Panc1 (cell line): ENCODE results near the gene TMEM45A. TPM values are rescaled to one million over a fixed set of nuclear protein-coding genes. Genes with fewer than 3 reads are reported as not detected.

Experiments used
- ATAC-seq: fragments of 200-7000 bp; cut with Tn5 transposase; 2 replicates; pipeline ENCODE4 v1.9.1; 2020; ENCODE audit warnings: mild to moderate bottlenecking, moderate library complexity
- BruUV-seq: library from RNA; stranded (reverse); fragments of 400-500 nt; replicated peaks from 2 replicates; lab custom pipeline; 2021; lab: Mats Ljungman, UMichigan
- CTCF ChIA-PET: fragments of 300-600 bp; sonication (Branson Sonifier 250); formaldehyde crosslinking; loops from one replicate; lab custom pipeline; 2022; ENCODE audit warnings: antibody characterized with exemption; lab: Charles Lee
- POLR2A ChIA-PET: fragments of 300-600 bp; sonication (Branson Sonifier 250); formaldehyde crosslinking; loops from one replicate; lab custom pipeline; 2022; ENCODE audit warnings: antibody characterized with exemption; lab: Charles Lee
- DNase-seq: peaks from one replicate; pipeline ENCODE4 v3.0.0-alpha.2; 2010; ENCODE audit warnings: low read depth, low spot score
- H3K27ac ChIP-seq: 2 replicates; pipeline ENCODE4 v1.5.1; 2011; ENCODE audit warnings: mild to moderate bottlenecking, low read length, inconsistent platforms
- H3K27me3 ChIP-seq: fragments of 200-500 bp; sonication (Bioruptor generic); 2 replicates; pipeline ENCODE4 v1.6.0; 2014; ENCODE audit warnings: low read length, inconsistent platforms; ENCODE audit not compliant: control insufficient read depth, insufficient read depth
- H3K36me3 ChIP-seq: fragments of 200-500 bp; sonication (Bioruptor generic); 2 replicates; pipeline ENCODE4 v1.5.1; 2014; ENCODE audit warnings: inconsistent platforms, mild to moderate bottlenecking, low read length, moderate library complexity; ENCODE audit not compliant: control insufficient read depth, insufficient read depth
- H3K4me1 ChIP-seq: 2 replicates; pipeline ENCODE4 v1.5.1; 2011; ENCODE audit warnings: inconsistent platforms, mild to moderate bottlenecking, low read length, moderate library complexity; ENCODE audit not compliant: control insufficient read depth, insufficient read depth
- H3K4me3 ChIP-seq, 2 experiments: 2 replicates each; pipeline ENCODE4 v1.5.1; 2011 to 2012; ENCODE audit warnings: low read depth in 2 of 2, low read length in 2 of 2, mild to moderate bottlenecking in 2 of 2, inconsistent platforms in 1 of 2, moderate library complexity in 1 of 2
- H3K9me3 ChIP-seq: fragments of 200-500 bp; sonication (Bioruptor generic); 2 replicates; pipeline ENCODE4 v1.5.1; 2014; ENCODE audit warnings: low read depth, mild to moderate bottlenecking, inconsistent platforms, low read length, moderate library complexity; ENCODE audit not compliant: control insufficient read depth, insufficient read depth
- CTCF ChIP-seq: fragments of 450-650 bp; IDR thresholded peaks from 2 replicates; pipeline ENCODE4 v1.5.1; 2017; ENCODE audit warnings: mild to moderate bottlenecking
- POLR2AphosphoS5 ChIP-seq: IDR thresholded peaks from 2 replicates; pipeline ENCODE4 v1.6.1; 2012; ENCODE audit warnings: mild to moderate bottlenecking, low read depth, low read length, moderate library complexity
- REST ChIP-seq, 2 experiments: IDR thresholded peaks; 2 replicates each; pipeline ENCODE4 v1.6.1; 2011 to 2012; ENCODE audit warnings: low read depth in 2 of 2, control low read depth in 1 of 2, low read length in 1 of 2, mild to moderate bottlenecking in 1 of 2, moderate library complexity in 1 of 2; ENCODE audit not compliant: insufficient read depth in 1 of 2
- SIN3A ChIP-seq: IDR thresholded peaks from 2 replicates; pipeline ENCODE4 v1.6.1; 2012; ENCODE audit warnings: low read depth, mild to moderate bottlenecking, low read length, moderate library complexity, borderline replicate concordance; ENCODE audit not compliant: insufficient read depth
- TCF7L2 ChIP-seq: IDR thresholded peaks from 2 replicates; pipeline ENCODE4 v1.6.1; 2011; ENCODE audit warnings: mild to moderate bottlenecking, low read depth, low read length, inconsistent platforms
- in situ Hi-C: cut with HindIII; loops from 2 replicates; pipeline ENCODE4 v1.10.0; 2016; ENCODE audit warnings: low sequenced_read_pairs, low pct_unique_long_range_greater_than_20kb
- intact Hi-C: fragments of 100-400 bp; cut with micrococcal nuclease; formaldehyde crosslinking; loops from one replicate; pipeline ENCODE4 v1.10.0; 2022; ENCODE audit not compliant: unreplicated experiment
- total RNA-seq: library from RNA; stranded (reverse); gene quantifications from one replicate; pipeline ENCODE4 v1.2.1, GENCODE V29; 2021; ENCODE audit not compliant: unreplicated experiment

Gene TMEM45A
- total RNA-seq, 1 experiment from 2014 or later = 8.6 TPM

GRCh38 chr3:100621251-100621650, 128.8 kb downstream of the TMEM45A start:
- Histone ChIP-seq H3K36me3 (no peaks in the 10 kb centered on the region), H3K4me3 (no peak overlapping the region), H3K9me3 (no peaks in the 10 kb centered on the region), H3K27ac (no peak overlapping the region), H3K27me3 (no peaks in the 10 kb centered on the region), H3K4me1 (no peaks in the 10 kb centered on the region)
- CTCF ChIA-PET = no interaction called here
- intact Hi-C loops = no loop called here
- POLR2A ChIA-PET = no interaction called here
- no TSS peak for BruUV-seq
- DNase-seq (no peak), ATAC-seq (no peak)
- no peak for TF ChIP-seq SIN3A
- TF ChIP-seq CTCF = no peak
- TF ChIP-seq TCF7L2 = no peak
- no peak for TF ChIP-seq REST (IDR thresholded peaks at IDR 0.05; ENCODE audit: insufficient read depth in 1 of 2, low read depth in 2 of 2, low read length in 1 of 2)
- TF ChIP-seq POLR2AphosphoS5 = no peak
- in situ Hi-C loops = no loop called here

Other genes starting within 250 kb of the TMEM45A start
- 39.4 TPM for gene TBC1D23, start 231.6 kb upstream of the TMEM45A start, total RNA-seq
- gene NIT2, start 157.9 kb upstream of the TMEM45A start, total RNA-seq = 97.2 TPM
- gene TOMM70, start 91.5 kb upstream of the TMEM45A start, total RNA-seq = 55.7 TPM
- 1.8 TPM for gene LNP1, start 91.1 kb upstream of the TMEM45A start, total RNA-seq
- gene ADGRG7, start 117.0 kb downstream of the TMEM45A start, total RNA-seq = not detected
- 159 TPM for gene TFG, start 216.9 kb downstream of the TMEM45A start, total RNA-seq